Activated CD8-positive, alpha-beta memory T cell treated with anti-CD3 and anti-CD28 coated beads for 24 hours (primary cell): ENCODE results near the gene GRID1.
"Not testable (repeated sequence)": the region's sequence is repeated elsewhere in the genome, so short reads cannot be mapped to it uniquely, and the experiment has no call there.

Source experiments
- DNase-seq: peaks from one replicate; pipeline ENCODE4 v3.0.0-alpha.2; 2020

The GRID1 gene

GRCh38 chr10:86048571-86048970 is 318.0 kb downstream of the GRID1 start:
- DNase-seq = peak; percentile 44

- DNase-seq = no peak
These were observed 319.0 kb downstream of the GRID1 start for GRCh38 chr10:86047588-86047987.

- DNase-seq = peak; percentile 56
These were observed 319.6 kb downstream of the GRID1 start for GRCh38 chr10:86046845-86047460.

GRCh38 chr10:86045896-86046295 is 320.7 kb downstream of the GRID1 start:
- DNase-seq = peak; percentile 33

GRCh38 chr10:86044029-86044428 is 322.6 kb downstream of the GRID1 start:
- no peak for DNase-seq

GRCh38 chr10:86043236-86043635 is 323.4 kb downstream of the GRID1 start:
- peak; percentile 41 for DNase-seq

- peak; percentile 40 for DNase-seq
These were observed 324.4 kb downstream of the GRID1 start for GRCh38 chr10:86042161-86042560.

GRCh38 chr10:86041116-86041515 is 325.5 kb downstream of the GRID1 start:
- DNase-seq = peak; percentile 32

GRCh38 chr10:86038371-86038770 is 328.2 kb downstream of the GRID1 start:
- no peak for DNase-seq

- no peak for DNase-seq
These were observed 329.5 kb downstream of the GRID1 start for GRCh38 chr10:86037096-86037495.

GRCh38 chr10:86036544-86036831 is 330.1 kb downstream of the GRID1 start:
- DNase-seq = no peak

GRCh38 chr10:86035791-86036543 is 330.6 kb downstream of the GRID1 start:
- no peak for DNase-seq

GRCh38 chr10:86034710-86035109 is 331.9 kb downstream of the GRID1 start:
- no peak for DNase-seq

- no peak for DNase-seq
These were observed 333.0 kb downstream of the GRID1 start for GRCh38 chr10:86033581-86033980.

- DNase-seq = not testable (repeated sequence)
These were observed 334.5 kb downstream of the GRID1 start for GRCh38 chr10:86032087-86032486.

- no peak for DNase-seq
These were observed 336.3 kb downstream of the GRID1 start for GRCh38 chr10:86030312-86030711.

- no peak for DNase-seq
These were observed 339.2 kb downstream of the GRID1 start for GRCh38 chr10:86027346-86027745.

GRCh38 chr10:86025509-86025908 is 341.1 kb downstream of the GRID1 start:
- no peak for DNase-seq

- DNase-seq = no peak
These were observed 342.1 kb downstream of the GRID1 start for GRCh38 chr10:86024281-86025041.

GRCh38 chr10:86023931-86024280 is 342.7 kb downstream of the GRID1 start:
- no peak for DNase-seq

GRCh38 chr10:86023336-86023735 is 343.3 kb downstream of the GRID1 start:
- DNase-seq = no peak

- no peak for DNase-seq
These were observed 343.7 kb downstream of the GRID1 start for GRCh38 chr10:86022906-86023305.

- no peak for DNase-seq
These were observed 346.5 kb downstream of the GRID1 start for GRCh38 chr10:86020134-86020533.

- DNase-seq = no peak
These were observed 347.5 kb downstream of the GRID1 start for GRCh38 chr10:86019141-86019540.
